Activated naive CD4-positive, alpha-beta T cell treated with anti-CD3 and anti-CD28 coated beads, Interleukin-2, amount 50 U/mL, for 24 hours (primary cell): Measurements from ENCODE around the gene PPP1R37.
"Not testable (repeated sequence)": the region's sequence is repeated elsewhere in the genome, so short reads cannot be mapped to it uniquely, and the experiment has no call there.

ENCODE experiments used
- H3K27ac Mint-ChIP-seq: one replicate; pipeline ENCODE4 v1.8.0; 2021; ENCODE audit warnings: mild to moderate bottlenecking, mixed read lengths
- H3K27me3 Mint-ChIP-seq: one replicate; pipeline ENCODE4 v1.8.0; 2021; ENCODE audit warnings: mixed read lengths
- H3K36me3 Mint-ChIP-seq: one replicate; pipeline ENCODE4 v1.8.0; 2021; ENCODE audit warnings: mixed read lengths
- H3K4me1 Mint-ChIP-seq: one replicate; pipeline ENCODE4 v1.8.0; 2021; ENCODE audit warnings: mixed read lengths
- H3K4me3 Mint-ChIP-seq: one replicate; pipeline ENCODE4 v1.8.0; 2021; ENCODE audit warnings: mild to moderate bottlenecking, mixed read lengths
- H3K9me3 Mint-ChIP-seq: one replicate; pipeline ENCODE4 v1.8.0; 2021; ENCODE audit warnings: mixed read lengths

Gene PPP1R37

GRCh38 chr19:45114116-45114515 is 21.1 kb downstream of the PPP1R37 start:
- Mint-ChIP-seq H3K4me1 (peaks cover 52% of the 10 kb centered on the region), H3K4me3 (no peak overlapping the region)

GRCh38 chr19:45115809-45116615 is 23.0 kb downstream of the PPP1R37 start:
- Mint-ChIP-seq H3K9me3 (no peaks in the 10 kb centered on the region), H3K4me3 (no peak overlapping the region), H3K4me1 (peaks cover 63% of the 10 kb centered on the region), H3K27ac (no peak overlapping the region), H3K36me3 (no peaks in the 10 kb centered on the region), H3K27me3 (no peaks in the 10 kb centered on the region)

More at GRCh38 chr19:45114116-45114515, 21.1 kb downstream of the PPP1R37 start:
- H3K9me3 Mint-ChIP-seq, result no peaks in the 10 kb centered on the region
- H3K27ac Mint-ChIP-seq, result no peak overlapping the region
- no peaks in the 10 kb centered on the region for H3K36me3 Mint-ChIP-seq
- no peaks in the 10 kb centered on the region for H3K27me3 Mint-ChIP-seq

- H3K36me3 Mint-ChIP-seq, result no peaks in the 10 kb centered on the region
- peaks cover 67% of the 10 kb centered on the region for H3K4me1 Mint-ChIP-seq
- H3K4me3 Mint-ChIP-seq, result peak overlapping the region; percentile 70
- no peaks in the 10 kb centered on the region for H3K27me3 Mint-ChIP-seq
- H3K27ac Mint-ChIP-seq, result no peak overlapping the region
- no peaks in the 10 kb centered on the region for H3K9me3 Mint-ChIP-seq
These were observed 24.2 kb downstream of the PPP1R37 start for GRCh38 chr19:45117167-45117594.

- Mint-ChIP-seq H3K27me3 (no peaks in the 10 kb centered on the region), H3K4me3 (no peak overlapping the region), H3K36me3 (no peaks in the 10 kb centered on the region), H3K4me1 (peaks cover 67% of the 10 kb centered on the region), H3K27ac (no peak overlapping the region), H3K9me3 (no peaks in the 10 kb centered on the region)
These were observed 24.7 kb downstream of the PPP1R37 start for GRCh38 chr19:45117671-45118070.

- H3K36me3 Mint-ChIP-seq, result no peaks in the 10 kb centered on the region
- no peaks in the 10 kb centered on the region for H3K27me3 Mint-ChIP-seq
- peak overlapping the region; percentile 47 for H3K4me3 Mint-ChIP-seq
- H3K4me1 Mint-ChIP-seq, result peaks cover 67% of the 10 kb centered on the region
- H3K27ac Mint-ChIP-seq, result no peak overlapping the region
- H3K9me3 Mint-ChIP-seq, result no peaks in the 10 kb centered on the region
These were observed 25.1 kb downstream of the PPP1R37 start for GRCh38 chr19:45118106-45118505.

- peak overlapping the region; percentile 27 for H3K4me3 Mint-ChIP-seq
- H3K4me1 Mint-ChIP-seq, result peaks cover 68% of the 10 kb centered on the region
- H3K27ac Mint-ChIP-seq, result peak overlapping the region; percentile 5
- not testable (repeated sequence) for H3K27me3 Mint-ChIP-seq, H3K36me3 Mint-ChIP-seq, H3K9me3 Mint-ChIP-seq
These were observed 25.8 kb downstream of the PPP1R37 start for GRCh38 chr19:45118591-45119355.

- no peaks in the 10 kb centered on the region for H3K36me3 Mint-ChIP-seq
- peaks cover 73% of the 10 kb centered on the region for H3K4me1 Mint-ChIP-seq
- no peak overlapping the region for H3K27ac Mint-ChIP-seq
- no peaks in the 10 kb centered on the region for H3K27me3 Mint-ChIP-seq
- H3K9me3 Mint-ChIP-seq, result no peaks in the 10 kb centered on the region
- no peak overlapping the region for H3K4me3 Mint-ChIP-seq
These were observed 26.6 kb downstream of the PPP1R37 start for GRCh38 chr19:45119582-45119981.

- H3K36me3 Mint-ChIP-seq, result no peaks in the 10 kb centered on the region
- peaks cover 63% of the 10 kb centered on the region for H3K4me1 Mint-ChIP-seq
- H3K4me3 Mint-ChIP-seq, result no peak overlapping the region
- no peaks in the 10 kb centered on the region for H3K27me3 Mint-ChIP-seq
- no peak overlapping the region for H3K27ac Mint-ChIP-seq
- no peaks in the 10 kb centered on the region for H3K9me3 Mint-ChIP-seq
These were observed 28.9 kb downstream of the PPP1R37 start for GRCh38 chr19:45121827-45122345.

- H3K27me3 Mint-ChIP-seq, result no peaks in the 10 kb centered on the region
- no peaks in the 10 kb centered on the region for H3K36me3 Mint-ChIP-seq
- no peak overlapping the region for H3K27ac Mint-ChIP-seq
- H3K9me3 Mint-ChIP-seq, result no peaks in the 10 kb centered on the region
- H3K4me1 Mint-ChIP-seq, result peaks cover 54% of the 10 kb centered on the region
- H3K4me3 Mint-ChIP-seq, result no peak overlapping the region
These were observed 29.9 kb downstream of the PPP1R37 start for GRCh38 chr19:45122832-45123231.

GRCh38 chr19:45123440-45123850 is 30.5 kb downstream of the PPP1R37 start:
- H3K4me1 Mint-ChIP-seq, result peaks cover 48% of the 10 kb centered on the region
- H3K4me3 Mint-ChIP-seq, result no peak overlapping the region
- H3K27me3 Mint-ChIP-seq, result no peaks in the 10 kb centered on the region
- H3K9me3 Mint-ChIP-seq, result no peaks in the 10 kb centered on the region
- no peaks in the 10 kb centered on the region for H3K36me3 Mint-ChIP-seq
- H3K27ac Mint-ChIP-seq, result no peak overlapping the region

GRCh38 chr19:45124021-45124420 is 31.0 kb downstream of the PPP1R37 start:
- H3K27me3 Mint-ChIP-seq, result no peaks in the 10 kb centered on the region
- H3K9me3 Mint-ChIP-seq, result no peaks in the 10 kb centered on the region
- peaks cover 42% of the 10 kb centered on the region for H3K4me1 Mint-ChIP-seq

GRCh38 chr19:45125360-45125759 is 32.4 kb downstream of the PPP1R37 start:
- Mint-ChIP-seq H3K27me3 (no peaks in the 10 kb centered on the region), H3K27ac (no peak overlapping the region), H3K4me1 (peaks cover 33% of the 10 kb centered on the region), H3K36me3 (no peaks in the 10 kb centered on the region), H3K4me3 (no peak overlapping the region), H3K9me3 (no peaks in the 10 kb centered on the region)

More at GRCh38 chr19:45124021-45124420, 31.0 kb downstream of the PPP1R37 start:
- Mint-ChIP-seq H3K4me3 (no peak overlapping the region), H3K36me3 (no peaks in the 10 kb centered on the region), H3K27ac (no peak overlapping the region)

- no peaks in the 10 kb centered on the region for H3K27me3 Mint-ChIP-seq
These were observed 33.1 kb downstream of the PPP1R37 start for GRCh38 chr19:45125975-45126493.

GRCh38 chr19:45126654-45127053 is 33.7 kb downstream of the PPP1R37 start:
- Mint-ChIP-seq H3K27ac (no peak overlapping the region), H3K9me3 (no peaks in the 10 kb centered on the region), H3K4me3 (no peak overlapping the region), H3K27me3 (no peaks in the 10 kb centered on the region), H3K36me3 (no peaks in the 10 kb centered on the region), H3K4me1 (peaks cover 20% of the 10 kb centered on the region)

More at GRCh38 chr19:45125975-45126493, 33.1 kb downstream of the PPP1R37 start:
- Mint-ChIP-seq H3K36me3 (no peaks in the 10 kb centered on the region), H3K4me1 (peaks cover 26% of the 10 kb centered on the region), H3K4me3 (no peak overlapping the region), H3K27ac (no peak overlapping the region), H3K9me3 (no peaks in the 10 kb centered on the region)

GRCh38 chr19:45128146-45128545 is 35.2 kb downstream of the PPP1R37 start:
- H3K36me3 Mint-ChIP-seq, result no peaks in the 10 kb centered on the region
- no peaks in the 10 kb centered on the region for H3K27me3 Mint-ChIP-seq
- no peak overlapping the region for H3K4me3 Mint-ChIP-seq
- no peaks in the 10 kb centered on the region for H3K9me3 Mint-ChIP-seq
- H3K27ac Mint-ChIP-seq, result no peak overlapping the region
- peaks cover 17% of the 10 kb centered on the region for H3K4me1 Mint-ChIP-seq

GRCh38 chr19:45128806-45129205 is 35.8 kb downstream of the PPP1R37 start:
- H3K4me1 Mint-ChIP-seq, result peaks cover 16% of the 10 kb centered on the region
- no peak overlapping the region for H3K4me3 Mint-ChIP-seq
- no peaks in the 10 kb centered on the region for H3K9me3 Mint-ChIP-seq
- no peaks in the 10 kb centered on the region for H3K36me3 Mint-ChIP-seq
- H3K27ac Mint-ChIP-seq, result no peak overlapping the region
- H3K27me3 Mint-ChIP-seq, result no peaks in the 10 kb centered on the region
